Measurements from ENCODE around the gene B4GALNT4.
A peak's percentile ranks its signal among the peaks of the same experiment; 100 is the strongest.
"Not testable (repeated sequence)": the region's sequence is repeated elsewhere in the genome, so short reads cannot be mapped to it uniquely, and the experiment has no call there.

Gene B4GALNT4

DNA sequence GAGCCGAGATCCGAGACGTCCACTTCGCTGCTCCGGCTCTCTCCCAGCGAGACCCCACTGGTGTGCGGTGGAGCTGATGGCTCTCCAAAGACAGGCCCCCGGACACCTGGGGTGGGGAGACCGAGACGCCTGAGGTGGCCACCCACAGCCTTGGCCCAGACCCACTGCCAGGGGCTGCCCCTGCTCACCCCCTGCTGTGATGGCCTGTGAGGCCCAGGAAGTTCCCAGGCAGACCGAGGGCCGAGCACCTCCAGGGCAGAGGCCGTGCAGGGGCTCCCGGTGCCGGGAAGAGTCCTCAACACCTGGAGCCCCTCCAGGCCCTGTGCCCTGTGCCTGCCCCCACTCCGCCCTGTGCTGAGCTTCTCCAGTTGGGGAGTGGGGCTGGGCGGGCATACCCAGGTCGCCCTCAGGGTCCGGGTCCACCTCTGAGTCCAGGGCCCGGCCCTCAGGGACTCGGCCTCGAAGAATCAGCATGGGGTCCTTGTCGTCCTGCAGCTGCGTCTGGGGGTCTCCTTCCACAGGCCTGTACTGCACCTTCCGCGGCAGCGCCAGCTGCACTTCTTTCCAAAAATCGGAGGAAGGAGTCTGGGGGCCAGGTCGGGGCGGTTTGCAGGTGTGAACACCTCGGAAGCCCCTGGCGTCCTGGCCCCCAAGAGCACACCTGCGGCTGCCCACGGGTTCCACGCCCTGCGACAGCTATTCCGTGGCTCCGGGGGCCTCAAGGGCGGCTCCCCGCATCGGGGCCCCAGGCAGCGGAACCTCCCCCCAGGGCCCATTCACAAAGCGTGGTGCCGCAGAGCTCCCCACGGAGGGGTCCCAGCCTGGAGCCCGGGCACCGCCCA, 36.9 kb downstream of the B4GALNT4 start:
- no peak overlapping the region for H3K4me3 ChIP-seq (ENCODE audit: low read depth, low read length)

GRCh38 chr11:406796-407650, 37.7 kb downstream of the B4GALNT4 start:
- H3K4me3 ChIP-seq (ENCODE audit: low read depth, low read length), result peak overlapping the region; percentile 24

- no peak overlapping the region for H3K4me3 ChIP-seq (ENCODE audit: low read depth, low read length)
These were observed 38.4 kb downstream of the B4GALNT4 start for GRCh38 chr11:407651-408123.

GRCh38 chr11:408154-409007, 39.1 kb downstream of the B4GALNT4 start:
- H3K4me3 ChIP-seq (ENCODE audit: low read depth, low read length), result no peak overlapping the region

GRCh38 chr11:409008-409599, 39.8 kb downstream of the B4GALNT4 start:
- H3K4me3 ChIP-seq (ENCODE audit: low read depth, low read length), result no peak overlapping the region

DNA sequence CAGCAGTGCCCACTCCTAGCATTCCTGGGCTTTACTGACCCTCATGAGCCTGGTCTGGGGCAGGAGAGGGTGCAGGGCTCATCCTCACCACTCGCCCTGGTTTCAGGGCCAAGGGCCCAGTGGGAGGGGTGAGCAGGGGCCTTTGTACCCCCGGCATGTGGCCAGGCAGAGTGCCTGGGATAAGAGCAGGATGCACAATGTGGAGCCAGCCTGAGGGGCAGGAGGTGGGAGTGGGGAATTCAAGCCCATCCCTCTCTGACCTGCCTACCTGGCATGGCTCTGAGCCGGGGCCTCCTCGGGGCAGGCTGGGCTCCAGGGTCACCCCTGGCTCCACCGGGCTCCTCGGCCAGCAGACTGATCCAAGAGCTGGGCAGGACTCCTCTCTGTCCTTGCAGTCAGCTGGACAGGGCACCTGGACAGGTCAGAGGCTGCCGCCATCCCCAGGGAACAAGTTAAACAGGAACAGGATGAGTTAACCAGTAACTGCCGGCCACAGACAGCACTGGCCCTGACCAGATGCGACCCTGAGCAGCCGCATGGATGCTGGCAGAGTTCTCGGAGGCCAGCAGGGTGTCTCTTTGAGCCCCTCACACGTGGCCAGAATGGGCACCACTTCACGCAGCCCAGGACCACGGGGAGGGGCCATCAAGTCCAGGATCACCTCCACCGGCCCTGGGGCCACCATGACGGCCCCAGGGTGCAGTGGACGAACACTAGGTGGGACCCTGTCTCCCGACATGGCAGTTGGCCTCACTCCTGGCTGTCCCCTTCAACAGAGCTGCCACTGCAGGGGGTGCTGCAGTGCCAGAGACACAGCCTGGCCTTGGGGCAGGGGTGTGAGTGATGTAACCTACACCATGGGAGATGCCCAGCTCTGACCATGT, 40.5 kb downstream of the B4GALNT4 start:
- no peak overlapping the region for H3K4me3 ChIP-seq (ENCODE audit: low read depth, low read length)

- H3K4me3 ChIP-seq (ENCODE audit: low read depth, low read length), result not testable (repeated sequence)
These were observed 41.4 kb downstream of the B4GALNT4 start for GRCh38 chr11:410711-411110.

- not testable (repeated sequence) for H3K4me3 ChIP-seq (ENCODE audit: low read depth, low read length)
These were observed 42.2 kb downstream of the B4GALNT4 start for GRCh38 chr11:411520-411919.

DNA sequence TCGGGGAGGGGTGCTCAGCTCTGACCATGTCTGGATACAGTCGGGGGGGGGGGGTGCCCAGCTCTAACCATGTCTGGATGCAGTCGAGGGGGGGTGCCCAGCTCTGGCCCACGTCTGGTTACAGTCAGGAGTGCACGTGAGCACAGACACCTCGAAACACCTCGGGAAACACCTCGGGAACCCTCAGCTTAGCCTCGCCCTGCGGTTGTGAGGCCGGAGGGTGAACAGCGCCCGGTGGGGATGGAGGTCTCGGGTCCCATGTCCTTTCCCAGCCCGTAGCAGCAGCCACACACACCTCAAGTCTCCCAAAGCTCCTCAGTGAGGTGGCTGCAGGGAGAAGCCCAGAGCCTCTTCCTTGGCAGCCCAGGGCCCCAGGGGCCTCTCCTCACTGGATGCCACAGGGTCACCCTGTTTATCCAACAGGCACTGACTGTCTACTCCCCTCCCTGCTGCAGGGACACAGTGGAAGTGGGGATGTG, 43.4 kb downstream of the B4GALNT4 start:
- no peak overlapping the region for H3K4me3 ChIP-seq (ENCODE audit: low read depth, low read length)

- no peak overlapping the region for H3K4me3 ChIP-seq (ENCODE audit: low read depth, low read length)
These were observed 44.1 kb downstream of the B4GALNT4 start for GRCh38 chr11:413120-414081.

- H3K4me3 ChIP-seq (ENCODE audit: low read depth, low read length), result no peak overlapping the region
These were observed 45.1 kb downstream of the B4GALNT4 start for GRCh38 chr11:414318-414857.

DNA sequence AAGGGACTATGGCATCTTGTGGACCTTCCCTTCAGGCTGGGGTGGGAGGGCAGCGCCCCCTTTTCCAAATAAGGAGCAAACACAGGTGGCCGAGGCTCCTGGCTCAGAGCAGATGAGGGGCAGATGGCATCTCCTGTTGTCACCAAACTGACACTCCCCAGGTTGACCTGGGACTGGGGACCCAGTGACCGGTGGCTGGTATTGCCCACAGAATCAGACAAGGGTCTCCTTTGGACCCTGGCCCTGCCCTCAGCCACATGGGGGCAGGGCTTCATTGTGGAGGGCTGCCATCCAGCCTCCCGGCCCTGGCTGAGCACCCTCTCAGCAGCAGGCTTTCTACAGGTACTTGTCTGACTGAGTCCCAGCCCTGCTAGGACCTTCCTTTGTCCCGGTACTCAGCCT, 46.3 kb downstream of the B4GALNT4 start:
- H3K4me3 ChIP-seq (ENCODE audit: low read depth, low read length), result no peak overlapping the region

DNA sequence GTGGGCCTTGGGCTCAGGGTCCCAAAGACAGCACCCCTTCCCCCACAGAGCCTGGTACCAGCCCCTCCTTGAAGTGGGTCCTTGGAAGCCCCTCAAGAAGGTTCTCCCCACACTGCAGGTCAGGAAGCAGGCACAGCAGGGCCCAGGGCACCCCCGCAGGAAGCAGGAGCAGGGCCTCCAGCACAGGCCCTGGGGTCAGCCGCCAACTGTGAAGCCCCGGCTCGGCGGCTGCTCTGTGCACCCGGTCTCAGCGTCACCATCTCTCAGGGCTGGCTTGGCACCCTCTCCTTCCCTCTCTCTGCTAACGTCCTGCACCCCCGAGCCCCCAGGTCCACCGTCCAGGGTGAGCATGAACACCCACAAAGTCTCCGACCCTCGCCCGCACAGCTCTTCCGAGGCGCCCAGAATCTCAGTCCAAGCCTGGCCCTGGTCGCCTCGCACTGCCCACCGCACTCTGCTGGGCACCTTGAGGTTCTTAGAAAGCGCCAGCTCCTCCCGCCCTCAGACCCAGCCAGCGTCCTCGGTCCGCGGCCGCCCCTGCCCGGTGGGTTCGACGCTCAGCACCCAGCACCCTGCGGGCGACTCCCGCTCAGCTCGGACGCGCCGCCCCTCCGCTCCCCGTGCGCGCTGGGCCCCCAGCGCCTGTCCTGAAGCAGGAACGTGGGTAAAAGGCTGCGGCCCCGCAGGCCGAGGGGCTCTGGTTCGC, 46.9 kb downstream of the B4GALNT4 start:
- peak overlapping the region; percentile 56 for H3K4me3 ChIP-seq (ENCODE audit: low read depth, low read length)

- peak overlapping the region; percentile 56 for H3K4me3 ChIP-seq (ENCODE audit: low read depth, low read length)
These were observed 47.7 kb downstream of the B4GALNT4 start for GRCh38 chr11:416757-417621.

- no peak overlapping the region for H3K4me3 ChIP-seq (ENCODE audit: low read depth, low read length)
These were observed 48.5 kb downstream of the B4GALNT4 start for GRCh38 chr11:417652-418342.
